Mucosa of descending colon (tissue), 3 donors: Measurements from ENCODE around the gene CHST10. TPM values are rescaled to one million over a fixed set of nuclear protein-coding genes. Genes with fewer than 3 reads are reported as not detected.

Experiments used
- ATAC-seq: fragments of 200-7000 bp; cut with Tn5 transposase; one replicate; pipeline ENCODE4 v1.9.1; 2020; ENCODE audit warnings: mild to moderate bottlenecking, moderate library complexity
- DNase-seq, 3 donors: peaks; one replicate each; pipeline ENCODE4 v3.0.0-alpha.2; 2020
- H3K36me3 ChIP-seq: fragments of 200-600 bp; one replicate; pipeline ENCODE4 v1.8.0; 2021; ENCODE audit warnings: low read depth, mild to moderate bottlenecking
- H3K4me1 ChIP-seq: fragments of 200-600 bp; one replicate; pipeline ENCODE4 v1.8.0; 2021; ENCODE audit warnings: low read depth, mild to moderate bottlenecking
- H3K4me3 ChIP-seq: fragments of 200-600 bp; one replicate; pipeline ENCODE4 v1.8.0; 2021; ENCODE audit warnings: mild to moderate bottlenecking
- H3K9me3 ChIP-seq: fragments of 200-600 bp; one replicate; pipeline ENCODE4 v1.8.0; 2021; ENCODE audit warnings: mild to moderate bottlenecking
- CTCF ChIP-seq: fragments of 200-600 bp; IDR thresholded peaks from one replicate; pipeline ENCODE4 v1.8.0; 2022; ENCODE audit warnings: antibody characterized with exemption, mild to moderate bottlenecking
- intact Hi-C, 2 donors: fragments of 100-400 bp; cut with DNase I in 1 of 2; cut with micrococcal nuclease in 1 of 2; formaldehyde crosslinking; loops; one replicate each; pipeline versions ENCODE4 v1.11.0 to v1.11.1; 2022; cut with DNase I, micrococcal nuclease
- total RNA-seq, 3 donors: library from RNA; stranded (reverse); fragmentation: NEBNext Ultra II Directional in 2 of 3; extraction: Animal tissue kit (Norgen Biotek cat#: 25700) in 2 of 3; gene quantifications; one replicate each; pipeline versions ENCODE4 v1.2.1 to v1.2.4, GENCODE V29; 2021 to 2023
- donor health status: DM: no; HTN: no; CAD: no; lungs with moderate emphysema.
- donor health status: DM: no; HTN: no; CAD: no.
- donor health status: DM: no; HTN: yes; CAD: no.

Gene CHST10
- total RNA-seq, 3 donors from 2014 or later, result 0.78 to 9.8 (median 0.87) TPM

- no peaks in the 10 kb centered on the region for H3K9me3 ChIP-seq
Observed at GRCh38 chr2:100412881-100413321, 4.6 kb downstream of the CHST10 start.

GRCh38 chr2:100412466-100412865 is 5.0 kb downstream of the CHST10 start:
- DNase-seq, result no peak

More at GRCh38 chr2:100412881-100413321, 4.6 kb downstream of the CHST10 start:
- intact Hi-C loops, result no loop called here
- TF ChIP-seq CTCF, result no peak
- Histone ChIP-seq H3K36me3 (no peaks in the 10 kb centered on the region), H3K4me3 (no peak overlapping the region), H3K4me1 (no peaks in the 10 kb centered on the region)
- DNase-seq (no peak), ATAC-seq (no peak)

GRCh38 chr2:100411841-100412292 is 5.6 kb downstream of the CHST10 start:
- no peak for DNase-seq
- TF ChIP-seq CTCF, result no peak
- Histone ChIP-seq H3K9me3 (no peaks in the 10 kb centered on the region), H3K4me3 (no peak overlapping the region), H3K4me1 (no peaks in the 10 kb centered on the region), H3K36me3 (no peaks in the 10 kb centered on the region)
- ATAC-seq, result no peak
- intact Hi-C loops, result no loop called here

More at GRCh38 chr2:100412466-100412865, 5.0 kb downstream of the CHST10 start:
- H3K9me3 ChIP-seq, result no peaks in the 10 kb centered on the region
- H3K4me1 ChIP-seq, result no peaks in the 10 kb centered on the region
- intact Hi-C loops, result no loop called here
- TF ChIP-seq CTCF, result no peak
- H3K36me3 ChIP-seq, result no peaks in the 10 kb centered on the region
- H3K4me3 ChIP-seq, result no peak overlapping the region
- no peak for ATAC-seq

GRCh38 chr2:100409975-100410647 is 7.4 kb downstream of the CHST10 start:
- intact Hi-C loops, result no loop called here
- ATAC-seq, result no peak

GRCh38 chr2:100409461-100409860 is 8.0 kb downstream of the CHST10 start:
- no peak for DNase-seq
- no peak overlapping the region for H3K4me3 ChIP-seq
- no peaks in the 10 kb centered on the region for H3K9me3 ChIP-seq
- no peaks in the 10 kb centered on the region for H3K36me3 ChIP-seq
- TF ChIP-seq CTCF, result no peak
- intact Hi-C loops, result no loop called here
- ATAC-seq, result no peak
- no peaks in the 10 kb centered on the region for H3K4me1 ChIP-seq

More at GRCh38 chr2:100409975-100410647, 7.4 kb downstream of the CHST10 start:
- TF ChIP-seq CTCF, result no peak
- no peak for DNase-seq
- Histone ChIP-seq H3K4me1 (no peaks in the 10 kb centered on the region), H3K36me3 (no peaks in the 10 kb centered on the region), H3K4me3 (no peak overlapping the region), H3K9me3 (no peaks in the 10 kb centered on the region)
